ENCODE measurements around the gene ECEL1.

DNA sequence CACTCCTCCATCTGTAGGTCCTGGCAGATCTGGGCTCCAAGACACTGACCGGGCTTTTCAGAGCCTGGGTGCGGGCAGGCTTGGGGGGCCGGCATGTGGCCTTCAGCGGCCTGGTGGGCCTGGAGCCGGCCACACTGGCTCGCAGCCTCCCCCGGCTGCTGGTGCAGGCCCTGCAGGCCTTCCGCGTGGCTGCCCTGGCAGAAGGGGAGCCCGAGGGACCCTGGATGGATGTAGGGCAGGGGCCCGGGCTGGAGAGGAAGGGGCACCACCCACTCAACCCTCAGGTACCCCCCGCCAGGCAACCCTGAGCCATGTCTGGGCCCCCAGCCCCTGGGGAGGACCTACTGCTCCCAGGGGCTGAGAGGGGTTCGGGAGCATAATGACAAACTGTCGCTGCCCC lies 37.6 kb upstream of the ECEL1 start:
- TF ChIP-seq, protein P1, sequence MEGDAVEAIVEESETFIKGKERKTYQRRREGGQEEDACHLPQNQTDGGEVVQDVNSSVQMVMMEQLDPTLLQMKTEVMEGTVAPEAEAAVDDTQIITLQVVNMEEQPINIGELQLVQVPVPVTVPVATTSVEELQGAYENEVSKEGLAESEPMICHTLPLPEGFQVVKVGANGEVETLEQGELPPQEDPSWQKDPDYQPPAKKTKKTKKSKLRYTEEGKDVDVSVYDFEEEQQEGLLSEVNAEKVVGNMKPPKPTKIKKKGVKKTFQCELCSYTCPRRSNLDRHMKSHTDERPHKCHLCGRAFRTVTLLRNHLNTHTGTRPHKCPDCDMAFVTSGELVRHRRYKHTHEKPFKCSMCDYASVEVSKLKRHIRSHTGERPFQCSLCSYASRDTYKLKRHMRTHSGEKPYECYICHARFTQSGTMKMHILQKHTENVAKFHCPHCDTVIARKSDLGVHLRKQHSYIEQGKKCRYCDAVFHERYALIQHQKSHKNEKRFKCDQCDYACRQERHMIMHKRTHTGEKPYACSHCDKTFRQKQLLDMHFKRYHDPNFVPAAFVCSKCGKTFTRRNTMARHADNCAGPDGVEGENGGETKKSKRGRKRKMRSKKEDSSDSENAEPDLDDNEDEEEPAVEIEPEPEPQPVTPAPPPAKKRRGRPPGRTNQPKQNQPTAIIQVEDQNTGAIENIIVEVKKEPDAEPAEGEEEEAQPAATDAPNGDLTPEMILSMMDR (IDR thresholded peaks at IDR 0.05; ENCODE audit: poor library complexity): no peak
- no peak for TF ChIP-seq EZH2 (IDR thresholded peaks at IDR 0.05; ENCODE audit: borderline replicate concordance)
